GM19351 (cell line): ENCODE results near the gene PACRG.

Source experiments
- ATAC-seq: cut with Tn5 transposase; IDR thresholded peaks from one replicate; pipeline ENCODE4 v1.9.1; 2021; ENCODE audit warnings: mild to moderate bottlenecking, moderate library complexity; ENCODE audit not compliant: unreplicated experiment

PACRG gene

GRCh38 chr6:163260111-163260895 is 532.5 kb downstream of the PACRG start:
- no peak for ATAC-seq

- ATAC-seq, result no peak
Measured at GRCh38 chr6:163260911-163261310, 533.1 kb downstream of the PACRG start.

- no peak for ATAC-seq
Measured at GRCh38 chr6:163261361-163261760, 533.6 kb downstream of the PACRG start.

- no peak for ATAC-seq
Measured at GRCh38 chr6:163262080-163262479, 534.3 kb downstream of the PACRG start.

GRCh38 chr6:163263196-163263595 is 535.4 kb downstream of the PACRG start:
- ATAC-seq, result no peak

GRCh38 chr6:163263998-163264661 is 536.4 kb downstream of the PACRG start:
- no peak for ATAC-seq

GRCh38 chr6:163264662-163265035 is 536.9 kb downstream of the PACRG start:
- no peak for ATAC-seq

- no peak for ATAC-seq
Measured at GRCh38 chr6:163281634-163282033, 553.9 kb downstream of the PACRG start.

- ATAC-seq, result no peak
Measured at GRCh38 chr6:163282672-163283071, 554.9 kb downstream of the PACRG start.

- ATAC-seq, result no peak
Measured at GRCh38 chr6:163284151-163284550, 556.4 kb downstream of the PACRG start.

- ATAC-seq, result no peak
Measured at GRCh38 chr6:163285691-163286090, 557.9 kb downstream of the PACRG start.

GRCh38 chr6:163287626-163288025 is 559.9 kb downstream of the PACRG start:
- no peak for ATAC-seq

- ATAC-seq, result no peak
Measured at GRCh38 chr6:163288066-163288465, 560.3 kb downstream of the PACRG start.

- no peak for ATAC-seq
Measured at GRCh38 chr6:163288915-163289314, 561.1 kb downstream of the PACRG start.

- ATAC-seq, result no peak
Measured at GRCh38 chr6:163289447-163289846, 561.7 kb downstream of the PACRG start.

GRCh38 chr6:163290545-163291274 is 562.9 kb downstream of the PACRG start:
- no peak for ATAC-seq

GRCh38 chr6:163291622-163292021 is 563.8 kb downstream of the PACRG start:
- no peak for ATAC-seq

GRCh38 chr6:163293286-163293685 is 565.5 kb downstream of the PACRG start:
- ATAC-seq, result no peak

- ATAC-seq, result no peak
Measured at GRCh38 chr6:163294734-163295133, 567.0 kb downstream of the PACRG start.

GRCh38 chr6:163296835-163297519 is 569.2 kb downstream of the PACRG start:
- ATAC-seq, result no peak
